DMS 273 (cell line): ENCODE data around the gene IFNW1.
"Not testable (repeated sequence)": the region's sequence is repeated elsewhere in the genome, so short reads cannot be mapped to it uniquely, and the experiment has no call there.

ENCODE experiments used
- DNase-seq: peaks from one replicate; lab custom pipeline; 2025; ENCODE audit not compliant: unreplicated experiment; lab: John Stamatoyannopoulos, UW

The IFNW1 gene

GRCh38 chr9:21141427-21141882 lies at the start of gene IFNW1:
IFNW1 (minus strand) TSS chr9:21141832; CDS start chr9:21141570, 262 bp downstream.
- DNase-seq: no peak

DNA sequence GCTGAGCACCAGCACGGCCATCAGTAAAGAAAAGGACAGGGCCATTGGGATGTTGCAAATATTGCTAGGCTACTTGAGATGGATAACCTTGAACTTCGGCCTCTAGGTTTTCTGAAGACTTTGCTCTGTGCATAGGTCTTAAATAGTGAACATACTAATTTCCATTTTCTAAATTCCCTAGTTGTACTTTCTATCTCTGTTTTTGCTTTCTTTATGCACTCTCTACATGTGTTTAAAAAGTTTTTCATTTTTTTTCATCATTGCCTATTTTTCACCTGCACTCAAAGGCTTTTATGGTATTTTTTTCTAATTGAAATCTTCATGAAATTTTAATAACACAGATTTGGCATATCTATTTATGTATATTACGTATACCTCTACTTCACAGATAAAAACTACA lies 45.9 kb upstream of the IFNW1 start, which contains the start of gene IFNA4:
IFNA4 (minus strand) TSS at position 101 of the 400 bp plus-strand sequence; CDS start at position 45, 56 bp downstream.
- not testable (repeated sequence) for DNase-seq

DNA sequence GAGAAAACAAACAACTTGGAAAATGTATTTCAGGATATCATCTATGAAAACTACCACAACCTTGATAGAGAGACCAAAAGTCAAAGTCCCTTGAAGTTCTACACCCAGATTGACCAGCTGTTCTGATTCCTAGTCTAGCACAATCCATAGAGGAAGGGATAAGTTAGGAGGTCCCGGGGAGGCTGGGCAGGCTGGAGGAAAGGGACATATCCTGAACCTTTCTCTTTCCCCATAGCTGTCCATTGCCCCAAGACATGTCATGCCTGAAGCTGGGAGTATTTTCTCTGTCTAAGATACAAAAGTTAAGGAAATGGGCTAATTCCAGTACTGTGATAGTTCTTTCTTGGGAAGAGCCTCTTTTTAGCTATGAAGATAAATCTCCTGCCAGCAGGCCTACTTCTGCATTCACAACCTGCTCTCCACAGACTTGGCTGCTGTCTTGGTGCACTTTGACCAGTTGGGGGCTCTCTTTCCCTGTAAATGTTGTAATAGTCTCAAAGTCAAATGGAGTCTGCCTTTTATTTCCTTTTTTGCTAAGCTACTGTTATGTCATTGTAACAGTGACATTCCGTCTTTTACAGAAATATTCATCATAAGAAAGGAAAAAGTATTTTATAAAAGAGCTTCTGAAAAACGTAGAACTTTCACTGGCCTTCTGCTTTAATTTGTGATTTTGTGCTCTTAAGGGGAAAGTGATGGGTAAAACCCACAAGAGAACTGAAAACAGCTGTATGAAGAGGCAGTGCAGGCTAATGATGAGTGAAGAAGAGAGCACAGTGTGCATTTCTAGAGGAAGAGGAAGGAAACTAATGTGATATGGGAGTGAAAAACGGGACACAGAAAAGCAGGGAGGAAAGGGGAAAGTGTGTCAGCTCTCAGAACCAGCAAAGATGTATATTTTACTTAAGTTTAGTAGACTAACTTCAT lies 41.4 kb upstream of the IFNW1 start:
- DNase-seq: peak; percentile 54

DNA sequence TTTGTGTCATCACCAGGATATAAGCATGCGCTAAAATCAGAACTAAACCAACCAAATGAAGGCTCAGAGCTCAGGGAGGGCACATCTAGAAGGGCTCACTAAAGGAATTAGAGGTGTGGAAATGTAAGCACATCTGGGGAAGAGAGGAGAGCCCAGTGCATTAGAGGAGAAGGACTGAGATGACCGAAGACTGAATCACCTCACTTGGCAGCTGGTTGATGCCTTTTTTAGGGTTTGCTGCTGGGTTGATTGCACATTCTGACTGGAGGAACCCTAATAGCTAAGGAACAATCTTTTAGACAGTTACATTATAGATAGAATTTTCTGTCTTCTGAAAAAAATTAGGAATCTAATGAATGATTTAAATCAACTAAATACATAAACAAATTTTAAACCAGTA lies 33.0 kb upstream of the IFNW1 start:
- no peak for DNase-seq

DNA sequence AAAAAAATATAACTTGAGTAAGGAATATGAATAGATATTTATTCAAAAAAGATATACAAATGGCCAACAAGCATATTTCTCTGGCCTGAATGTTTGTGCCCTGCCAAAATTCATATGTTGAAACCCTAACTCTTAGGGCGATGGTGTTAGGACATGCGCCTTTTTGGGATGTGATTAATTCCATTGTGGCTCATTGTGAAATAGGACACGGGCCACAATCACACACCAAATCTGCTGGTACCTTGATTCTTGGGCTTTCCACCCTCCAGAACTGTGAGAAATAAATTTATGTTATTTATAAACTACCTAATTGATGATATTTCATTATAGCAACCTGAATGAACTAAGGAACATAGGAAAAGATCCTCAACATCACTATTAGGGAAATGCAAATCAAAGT lies 30.5 kb upstream of the IFNW1 start:
- no peak for DNase-seq

- no peak for DNase-seq
Observed at GRCh38 chr9:21171351-21171750, 29.7 kb upstream of the IFNW1 start.

GRCh38 chr9:21166560-21166959 lies 24.9 kb upstream of the IFNW1 start, which contains the start of gene IFNA21:
IFNA21 (minus strand) TSS chr9:21166660; CDS start chr9:21166612, 48 bp downstream.
- not testable (repeated sequence) for DNase-seq

- DNase-seq: no peak
Observed at GRCh38 chr9:21165516-21165915, 23.9 kb upstream of the IFNW1 start.

DNA sequence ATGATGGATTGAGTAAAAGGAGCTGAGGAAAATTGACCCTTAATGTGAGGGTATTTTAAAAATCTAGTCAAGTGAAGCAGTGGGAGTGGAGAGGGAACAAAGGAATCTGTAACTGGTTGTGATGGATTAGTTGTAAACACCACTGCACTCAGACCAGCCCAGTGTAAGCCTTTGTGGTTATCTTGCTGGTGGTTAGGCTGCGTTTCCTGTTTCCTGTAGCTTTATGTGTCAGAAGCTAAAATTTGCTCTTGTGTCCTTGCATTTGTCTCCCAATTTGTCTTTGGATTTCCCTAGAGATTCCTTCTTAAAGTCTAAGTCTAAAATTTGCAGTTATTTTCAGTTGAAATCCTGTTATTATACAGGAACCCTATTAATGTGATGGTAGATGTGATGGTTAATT lies 18.5 kb upstream of the IFNW1 start:
- no peak for DNase-seq

GRCh38 chr9:21155501-21155900 lies 13.9 kb upstream of the IFNW1 start:
- DNase-seq: no peak

DNA sequence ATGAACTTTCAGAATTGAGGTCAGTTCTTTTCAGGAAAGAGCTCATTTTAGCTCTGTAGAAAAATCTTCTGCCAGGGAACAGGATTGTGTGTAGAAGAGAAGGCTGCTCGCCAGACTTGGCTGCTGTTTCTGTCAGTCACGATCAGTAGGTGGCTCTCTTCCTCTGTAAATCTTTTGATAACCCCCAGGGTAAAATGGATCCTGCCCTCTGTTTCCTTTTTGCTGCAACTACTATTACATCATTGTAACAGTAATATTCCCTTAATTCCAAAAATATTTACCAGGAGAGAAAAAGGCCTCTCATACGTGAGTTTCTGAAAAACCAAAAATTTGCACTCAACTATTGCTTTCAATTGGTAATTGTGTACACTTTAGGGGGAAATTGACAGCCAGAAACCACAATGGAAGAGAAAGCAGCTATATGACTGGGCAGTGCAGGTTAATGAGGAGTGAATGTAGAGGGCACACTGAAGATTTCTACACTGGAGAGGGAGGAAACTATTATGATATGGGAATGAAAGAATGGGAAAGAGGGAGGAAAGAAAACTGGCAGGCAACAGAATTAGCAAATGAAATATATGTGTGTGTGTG lies 12.5 kb upstream of the IFNW1 start:
- DNase-seq: peak; percentile 57

DNA sequence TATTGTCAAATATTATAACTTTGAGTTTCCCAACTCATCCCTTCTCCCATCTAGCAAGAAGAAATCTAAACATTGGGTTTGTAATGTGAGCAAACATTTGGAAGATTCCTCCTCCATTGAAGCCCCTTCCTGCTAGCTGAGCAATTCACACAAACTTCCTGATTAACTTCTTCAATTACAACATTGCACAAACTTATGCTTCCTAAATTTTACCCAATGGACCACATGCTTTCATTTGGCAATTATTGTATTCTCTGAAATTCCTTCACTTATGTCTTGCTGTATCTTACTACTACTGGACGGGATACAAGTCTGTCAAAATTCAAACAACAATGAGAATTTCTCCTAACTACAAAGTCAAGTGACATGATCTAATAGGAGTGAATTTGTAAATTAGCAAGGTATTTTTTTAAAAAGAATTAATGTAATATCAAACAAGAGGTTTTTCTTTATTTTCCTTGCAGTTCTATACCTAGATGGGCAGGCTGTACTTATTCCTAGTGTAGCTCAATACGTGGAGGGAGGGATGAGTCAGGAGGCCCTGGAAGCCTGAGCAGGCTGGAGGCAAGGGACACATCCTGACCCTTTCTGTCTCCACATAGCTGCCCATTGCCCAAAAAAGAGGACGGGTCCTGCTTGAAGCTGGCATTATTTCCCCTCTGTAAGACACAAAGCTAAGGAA lies 11.8 kb upstream of the IFNW1 start:
- peak; percentile 29 for DNase-seq

GRCh38 chr9:21144603-21145002 lies 3.0 kb upstream of the IFNW1 start:
- DNase-seq: no peak

DNA sequence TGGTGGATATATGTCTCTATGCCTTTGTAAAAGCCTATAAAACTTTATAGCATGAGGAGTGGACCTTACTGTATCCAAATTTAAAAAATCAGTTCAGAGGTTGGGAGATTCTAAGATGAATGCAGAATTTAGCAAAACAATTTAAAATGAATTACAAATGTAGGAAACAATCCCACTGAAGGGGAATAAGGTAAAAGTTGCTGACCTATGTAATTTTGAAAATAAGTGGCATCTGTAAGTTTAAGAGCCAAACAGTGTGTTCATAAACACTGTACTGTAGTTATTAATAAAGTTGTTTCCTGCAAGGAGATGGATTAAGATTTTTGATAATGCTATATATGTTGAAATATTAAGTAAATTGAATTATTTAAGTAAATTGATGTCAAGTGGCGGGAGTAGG lies 4.6 kb downstream of the IFNW1 start:
- DNase-seq: no peak

DNA sequence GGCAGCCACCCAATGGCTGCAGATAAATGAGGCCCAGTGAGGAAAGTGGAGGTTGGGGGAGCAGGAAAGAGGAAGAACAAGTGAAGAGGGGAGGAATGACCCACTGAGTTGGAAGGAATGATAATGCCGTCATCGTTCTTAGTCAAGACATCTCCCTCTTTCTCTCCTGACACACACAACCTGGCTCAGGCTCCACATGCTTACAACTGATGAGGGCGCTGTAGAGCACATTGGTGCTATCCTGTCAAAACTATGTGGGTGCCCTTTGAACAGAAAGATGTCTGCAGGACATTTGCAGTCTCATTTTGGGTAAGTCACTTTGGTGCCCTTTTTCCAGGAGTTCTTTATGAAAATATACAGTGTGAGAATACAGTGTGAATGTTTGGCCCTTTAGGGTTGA lies 5.9 kb downstream of the IFNW1 start:
- no peak for DNase-seq

DNA sequence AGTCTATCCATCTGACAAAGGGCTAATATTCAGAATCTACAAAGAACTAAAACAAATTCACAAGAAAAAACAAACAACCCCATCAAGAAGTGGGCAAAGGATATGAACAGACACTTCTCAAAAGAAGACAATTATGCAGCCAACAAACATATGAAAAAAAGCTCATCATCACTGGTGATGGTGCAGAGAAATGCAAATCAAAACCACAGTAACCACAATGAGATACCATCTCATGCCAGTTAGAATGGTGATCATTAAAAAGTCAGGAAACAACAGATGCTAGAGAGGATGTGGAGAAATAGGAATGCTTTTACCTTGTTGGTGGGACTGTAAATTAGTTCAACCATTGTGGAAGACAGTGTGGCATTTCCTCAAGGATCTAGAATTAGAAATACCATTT lies 13.4 kb downstream of the IFNW1 start:
- not testable (repeated sequence) for DNase-seq

DNA sequence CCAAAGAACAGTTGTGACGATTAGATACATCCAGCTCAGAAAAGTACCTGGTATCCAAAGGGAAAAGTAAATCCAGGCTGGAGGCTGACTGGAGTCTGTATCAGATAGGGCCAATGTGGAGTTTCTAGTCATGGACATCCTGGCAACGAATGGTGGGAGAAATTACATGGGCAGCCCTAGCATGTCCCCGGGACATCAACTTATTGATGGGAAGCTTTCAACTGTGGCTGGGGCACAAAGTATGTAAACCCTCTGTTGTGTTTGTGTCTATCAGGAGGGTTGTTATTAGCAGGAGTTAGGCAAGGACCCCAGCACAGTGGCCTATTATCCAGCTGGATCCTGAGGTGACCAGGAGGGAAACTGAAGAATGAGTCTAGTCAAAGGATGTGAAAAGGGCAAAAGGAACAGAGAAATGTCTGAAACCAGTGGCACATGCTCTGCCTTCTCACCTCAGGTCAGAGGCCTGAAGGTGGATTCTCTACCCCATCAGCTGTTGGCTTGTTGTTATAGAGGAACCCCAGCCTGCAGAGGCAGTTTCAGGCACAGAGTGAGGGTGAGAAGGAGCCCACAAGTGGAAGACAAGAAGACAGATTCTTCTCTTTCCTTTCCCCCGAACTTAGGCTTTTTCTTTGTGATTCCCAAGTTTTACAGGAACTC lies 19.9 kb downstream of the IFNW1 start:
- no peak for DNase-seq

- no peak for DNase-seq
Observed at GRCh38 chr9:21121079-21121478, 20.6 kb downstream of the IFNW1 start.

DNA sequence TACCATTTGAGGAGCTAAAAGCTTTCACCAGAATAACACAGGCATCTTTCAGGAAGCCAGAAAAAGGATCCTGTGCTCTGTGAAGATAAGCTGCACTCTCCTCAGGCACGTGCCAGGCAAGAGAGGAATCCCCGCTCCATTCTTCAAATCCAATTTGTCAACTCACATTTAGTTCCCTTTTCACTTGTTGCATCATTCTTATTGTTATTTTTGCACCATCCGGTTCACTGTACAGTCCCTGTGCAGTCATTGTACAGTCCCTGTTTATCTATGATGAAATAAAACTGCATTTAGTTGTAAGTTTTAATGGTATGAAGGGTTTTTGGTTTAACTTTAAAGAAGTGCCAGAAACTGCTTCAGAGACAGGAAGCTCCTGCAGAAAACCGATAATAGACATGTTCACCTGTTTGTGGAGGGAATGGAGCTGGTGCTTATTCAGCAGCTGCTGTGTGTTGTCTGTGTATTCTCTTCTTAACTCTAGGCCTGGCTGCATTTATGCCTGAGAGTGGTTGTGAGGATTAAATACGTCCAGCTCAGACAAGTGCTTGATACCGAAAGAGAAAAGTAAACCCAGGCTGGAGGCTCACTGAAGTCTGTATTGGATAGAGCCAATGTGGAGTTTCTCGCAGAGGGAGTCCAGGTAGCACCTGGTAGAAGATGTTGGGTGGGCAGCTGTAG lies 22.4 kb downstream of the IFNW1 start:
- no peak for DNase-seq

DNA sequence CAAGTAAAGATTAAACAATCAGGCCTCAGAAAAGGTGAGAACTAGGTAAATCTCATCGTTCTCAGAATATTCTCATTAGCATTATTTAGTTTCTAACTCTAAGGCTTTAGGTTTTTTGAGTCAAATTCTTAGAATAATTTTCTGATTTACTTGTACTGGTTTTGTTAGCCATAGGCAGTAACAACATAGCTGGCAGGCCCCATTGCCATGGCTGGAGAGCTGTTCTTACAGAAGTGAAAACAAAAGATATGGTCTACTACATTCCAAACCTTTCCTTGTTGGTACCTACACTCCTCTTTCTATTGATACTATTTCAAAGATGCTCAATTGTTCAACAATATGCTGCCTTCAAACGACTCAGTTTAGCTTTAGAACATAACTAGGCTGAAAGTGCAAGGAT lies 27.3 kb downstream of the IFNW1 start:
- no peak for DNase-seq
